Activated CD8-positive, alpha-beta memory T cell treated with anti-CD3 and anti-CD28 coated beads, Interleukin-2, amount 10 ng/mL, durations not matched to agents 7 days and 5 days (primary cell): ENCODE measurements around the gene LTBR. TPM values are rescaled to one million over a fixed set of nuclear protein-coding genes. Genes with fewer than 3 reads are reported as not detected.
A peak's percentile ranks its signal among the peaks of the same experiment; 100 is the strongest.

Experiments
- ATAC-seq: fragments of 150-1000 bp; cut with Tn5 transposase; one replicate; pipeline ENCODE4 v1.10.0; 2021; ENCODE audit warnings: moderate library complexity
- CTCF ChIA-PET: fragments of 350-600 bp; sonication (Branson Sonifier 250); formaldehyde crosslinking; loops from one replicate; lab custom pipeline; 2021; ENCODE audit warnings: antibody characterized with exemption; lab: Charles Lee
- DNase-seq: peaks from one replicate; pipeline ENCODE4 v3.0.0-alpha.2; 2020
- H3K27ac Mint-ChIP-seq: one replicate; pipeline ENCODE4 v1.8.0; 2021; ENCODE audit warnings: mild to moderate bottlenecking, mixed read lengths
- H3K27me3 Mint-ChIP-seq: one replicate; pipeline ENCODE4 v1.8.0; 2021; ENCODE audit warnings: mixed read lengths
- H3K36me3 Mint-ChIP-seq: one replicate; pipeline ENCODE4 v1.8.0; 2021; ENCODE audit warnings: mild to moderate bottlenecking, mixed read lengths
- H3K4me1 Mint-ChIP-seq: one replicate; pipeline ENCODE4 v1.8.0; 2021; ENCODE audit warnings: mixed read lengths
- H3K4me3 Mint-ChIP-seq: one replicate; pipeline ENCODE4 v1.8.0; 2021; ENCODE audit warnings: mild to moderate bottlenecking, moderate library complexity, mixed read lengths
- H3K9me3 Mint-ChIP-seq: one replicate; pipeline ENCODE4 v1.8.0; 2022; ENCODE audit warnings: low read depth, mixed read lengths
- total RNA-seq, 2 experiments: library from RNA; stranded (reverse); gene quantifications; one replicate each; pipeline ENCODE4 v1.2.3, GENCODE V29; 2021

LTBR gene
- total RNA-seq, 2 experiments from 2014 or later = 0.30 to 0.41 TPM

DNA sequence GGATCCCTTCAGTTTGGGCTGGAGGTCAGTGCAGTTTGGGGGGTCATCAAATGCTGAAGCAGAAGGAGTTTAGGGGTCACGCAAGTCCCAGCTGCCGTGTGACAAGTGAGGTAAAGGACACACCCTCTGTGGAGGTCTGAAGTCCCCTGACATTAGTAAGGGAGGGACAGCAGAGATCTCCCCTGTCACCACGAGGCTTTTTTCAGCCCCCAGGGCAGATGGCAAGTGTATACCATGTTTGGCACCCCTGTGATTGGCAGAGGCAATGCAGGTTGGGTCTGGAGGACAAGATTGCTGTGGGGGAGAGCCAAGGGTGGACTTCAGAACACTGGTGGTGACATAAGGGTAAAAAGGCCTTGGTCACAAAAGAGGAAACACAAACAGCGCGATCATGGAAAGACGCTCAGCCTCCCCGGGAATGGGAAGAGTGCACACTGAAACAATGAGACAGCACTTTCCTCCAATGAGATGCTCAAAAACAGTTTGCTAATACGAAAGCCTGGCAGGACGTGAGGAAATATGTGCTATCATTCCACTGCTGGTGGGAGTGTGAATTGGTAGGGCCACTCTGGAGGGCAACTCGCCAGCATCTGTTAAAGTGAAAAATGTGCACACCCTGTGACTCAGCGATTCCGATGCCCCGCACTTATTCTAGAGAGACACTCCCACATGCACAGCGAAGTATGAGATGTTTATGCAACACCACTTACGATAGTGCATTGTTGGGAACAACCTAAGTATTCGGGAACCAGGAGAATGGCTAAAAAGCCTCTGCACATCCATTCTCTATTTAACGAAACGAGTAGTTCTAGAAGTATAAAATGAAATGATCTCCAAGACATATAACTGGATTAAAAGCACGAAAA is 46.4 kb downstream of the LTBR start:
- H3K4me3 Mint-ChIP-seq = no peak overlapping the region
- H3K4me1 Mint-ChIP-seq = peaks cover 71% of the 10 kb centered on the region
- CTCF ChIA-PET = no interaction called here
- peak overlapping the region; percentile 61 for H3K27ac Mint-ChIP-seq
- peak; percentile 57 for DNase-seq
- no peak for ATAC-seq
- H3K9me3 Mint-ChIP-seq = no peaks in the 10 kb centered on the region
- H3K27me3 Mint-ChIP-seq = no peaks in the 10 kb centered on the region
- H3K36me3 Mint-ChIP-seq = no peaks in the 10 kb centered on the region

DNA sequence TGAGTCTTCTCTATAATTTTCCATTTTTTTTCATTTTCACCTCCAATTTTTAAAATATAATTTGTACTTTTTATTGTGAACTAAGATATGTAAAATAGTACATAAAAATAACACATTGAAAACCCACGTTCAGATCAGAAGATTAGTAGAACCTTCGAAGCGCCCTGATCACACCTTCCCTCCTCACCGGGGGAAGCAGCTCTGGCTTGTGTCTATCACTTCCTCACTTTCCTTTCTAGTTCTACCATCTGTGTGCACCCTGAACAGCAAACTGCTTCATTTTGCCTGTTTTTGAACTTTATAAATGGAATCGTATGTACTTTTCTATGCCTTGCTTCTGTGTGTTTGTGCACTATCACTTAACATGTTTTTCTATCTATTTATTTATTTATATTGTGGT is 49.0 kb downstream of the LTBR start:
- DNase-seq (no peak), ATAC-seq (no peak)
- peak overlapping the region; percentile 72 for H3K27ac Mint-ChIP-seq
- H3K4me3 Mint-ChIP-seq = no peak overlapping the region
- H3K9me3 Mint-ChIP-seq = no peaks in the 10 kb centered on the region
- no peaks in the 10 kb centered on the region for H3K27me3 Mint-ChIP-seq
- no peaks in the 10 kb centered on the region for H3K36me3 Mint-ChIP-seq
- CTCF ChIA-PET = interaction anchor here (0.8 to 6.7 kb wide), 6 partner anchors 9 to 107 kb away, joined by 3 to 43 read pairs (median 14); partner anchors contain the start of genes CD27 and TAPBPL
- peaks cover 49% of the 10 kb centered on the region for H3K4me1 Mint-ChIP-seq

DNA sequence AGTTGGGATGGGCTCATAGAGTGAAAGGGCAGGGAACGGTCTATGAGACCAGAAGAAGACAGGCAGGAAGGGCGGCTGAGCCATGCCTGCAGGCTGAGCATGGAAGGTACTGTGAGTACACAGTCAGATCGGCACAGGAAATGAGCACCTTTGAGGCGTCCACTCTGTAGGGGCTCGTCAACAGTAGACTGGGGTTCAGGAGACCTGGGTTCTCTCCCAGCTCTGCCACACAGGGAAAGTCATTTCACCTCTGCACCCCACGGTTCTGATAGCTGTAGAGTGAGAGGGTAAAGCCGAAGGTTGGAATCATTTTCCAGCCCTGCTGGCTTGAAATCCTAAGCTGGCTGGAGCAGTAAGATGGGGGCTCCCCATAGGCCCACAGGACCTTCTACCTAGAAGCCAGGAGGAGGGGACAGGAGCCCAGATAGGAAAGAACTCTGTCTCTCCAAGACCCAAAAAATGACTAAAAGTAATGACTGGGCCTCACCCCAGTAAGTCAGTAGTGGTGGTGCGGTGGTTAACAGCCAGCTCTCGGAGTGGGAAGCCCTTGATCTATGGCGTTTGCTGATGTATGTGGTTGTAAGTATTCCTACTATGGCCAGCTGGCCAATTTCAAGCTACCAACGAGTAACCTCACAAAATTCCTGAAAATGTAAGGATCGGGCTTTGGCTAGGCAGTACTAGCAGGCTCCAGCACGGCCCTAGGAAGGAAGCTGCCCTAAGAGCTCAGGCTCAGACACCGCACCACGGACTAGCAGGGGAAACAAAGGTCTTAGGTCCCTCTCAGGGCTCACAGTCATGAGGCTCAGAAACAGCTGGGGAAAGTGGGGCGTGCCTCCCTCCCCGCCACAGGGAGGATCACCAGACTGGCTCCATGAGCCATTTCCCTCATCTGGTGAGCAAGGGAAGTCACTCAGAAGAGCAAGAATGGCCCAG is 50.5 kb downstream of the LTBR start:
- Mint-ChIP-seq H3K27me3 (no peaks in the 10 kb centered on the region), H3K9me3 (no peaks in the 10 kb centered on the region), H3K27ac (peak overlapping the region; percentile 86), H3K4me3 (peak overlapping the region; percentile 58), H3K36me3 (no peaks in the 10 kb centered on the region), H3K4me1 (peaks cover 49% of the 10 kb centered on the region)
- DNase-seq (peak; percentile 68), ATAC-seq (peak; percentile 85)
- CTCF ChIA-PET = interaction anchor here (1.1 to 6.7 kb wide), 7 partner anchors 9 to 104 kb away, joined by 3 to 43 read pairs (median 13); partner anchors contain the start of genes CD27 and TAPBPL

DNA sequence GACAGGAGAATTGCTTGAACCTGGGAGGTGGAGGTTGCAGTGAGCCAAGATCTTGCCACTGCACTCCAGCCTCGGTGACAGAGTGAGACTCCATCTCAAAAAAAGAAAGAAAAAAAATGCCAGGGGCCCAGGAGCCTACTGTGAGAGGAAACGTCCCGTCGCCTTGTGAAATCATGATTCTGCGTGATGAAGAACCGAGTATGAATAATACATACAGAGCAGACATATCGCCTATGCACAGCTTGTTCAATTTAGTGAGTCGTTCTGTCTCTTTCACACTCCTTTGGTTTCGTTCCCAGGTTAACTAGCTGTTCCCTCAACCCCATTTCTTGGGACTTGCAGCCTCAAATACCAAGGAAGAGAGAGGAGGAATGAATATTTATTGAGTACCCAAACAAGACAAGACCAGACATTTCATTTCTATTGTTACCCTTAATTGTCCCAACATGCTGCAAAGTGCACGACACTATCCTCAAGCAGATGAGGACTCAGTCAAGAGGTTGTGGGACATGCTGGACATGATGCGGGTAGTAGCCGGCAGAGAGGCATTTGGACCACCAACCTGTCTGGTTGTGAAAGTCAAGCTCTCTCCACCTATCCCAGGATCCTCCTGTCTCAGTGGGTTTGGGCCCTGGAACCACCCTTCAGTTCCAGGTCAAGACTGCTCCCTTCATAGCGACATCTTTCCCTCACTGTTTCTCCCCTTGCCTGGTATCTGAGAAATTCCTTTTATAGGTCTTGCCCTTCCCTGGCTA is 52.2 kb downstream of the LTBR start:
- Mint-ChIP-seq H3K36me3 (no peaks in the 10 kb centered on the region), H3K4me1 (peaks cover 38% of the 10 kb centered on the region), H3K27me3 (no peaks in the 10 kb centered on the region), H3K9me3 (no peaks in the 10 kb centered on the region), H3K4me3 (no peak overlapping the region), H3K27ac (no peak overlapping the region)
- CTCF ChIA-PET = interaction anchor here (0.7 to 6.7 kb wide), 4 partner anchors 9 to 29 kb away, joined by 3 to 43 read pairs (median 4); partner anchors contain the start of gene CD27
- no peak for ATAC-seq
- DNase-seq = no peak

DNA sequence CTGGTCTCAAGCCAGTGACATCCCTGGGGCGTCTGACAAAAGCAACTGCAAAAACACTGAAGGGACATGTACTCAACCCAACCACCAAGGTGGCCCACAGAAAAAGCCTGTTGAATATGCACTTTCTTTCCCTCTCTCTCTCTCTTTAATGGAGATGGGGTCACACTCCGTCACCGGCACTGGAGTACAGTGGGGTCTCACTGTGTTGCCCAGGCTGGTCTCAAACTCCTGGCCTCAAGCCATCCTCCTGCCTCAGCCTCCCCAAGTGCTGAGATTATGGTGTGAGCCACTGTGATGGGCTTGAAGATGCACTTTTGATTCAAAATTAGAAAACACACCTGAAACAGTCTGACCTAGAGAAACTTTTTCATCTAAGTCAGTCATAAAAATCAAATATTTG is 53.6 kb downstream of the LTBR start:
- H3K9me3 Mint-ChIP-seq = no peaks in the 10 kb centered on the region
- H3K27ac Mint-ChIP-seq = no peak overlapping the region
- H3K4me3 Mint-ChIP-seq = no peak overlapping the region
- ATAC-seq (no peak), DNase-seq (no peak)
- CTCF ChIA-PET = interaction anchor here (1.3 to 6.7 kb wide), 4 partner anchors 8 to 103 kb away, joined by 3 to 43 read pairs (median 10); partner anchors contain the start of gene CD27
- H3K27me3 Mint-ChIP-seq = no peaks in the 10 kb centered on the region
- peaks cover 38% of the 10 kb centered on the region for H3K4me1 Mint-ChIP-seq
- peaks cover 1% of the 10 kb centered on the region for H3K36me3 Mint-ChIP-seq

DNA sequence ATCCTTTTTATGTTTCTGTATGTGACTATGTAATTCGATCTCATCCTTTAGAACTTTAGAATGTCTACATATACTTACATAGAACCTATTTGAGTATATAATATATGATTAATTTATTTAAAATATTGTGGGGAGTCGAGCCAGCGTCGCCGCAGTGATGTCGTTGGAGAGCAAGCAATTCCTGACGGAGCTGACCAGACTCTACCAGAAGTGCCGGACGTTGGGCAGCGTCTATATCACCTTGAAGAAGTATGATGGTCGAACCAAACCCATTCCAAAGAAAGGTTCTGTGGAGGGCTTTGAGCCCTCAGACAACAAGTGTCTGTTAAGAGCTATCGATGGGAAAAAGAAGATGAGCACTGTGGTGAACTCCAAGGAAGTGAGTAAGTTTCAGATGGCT is 54.4 kb downstream of the LTBR start:
- Mint-ChIP-seq H3K4me3 (no peak overlapping the region), H3K9me3 (no peaks in the 10 kb centered on the region), H3K27ac (no peak overlapping the region), H3K4me1 (peaks cover 40% of the 10 kb centered on the region), H3K36me3 (peaks cover 1% of the 10 kb centered on the region), H3K27me3 (no peaks in the 10 kb centered on the region)
- ATAC-seq (no peak), DNase-seq (no peak)
- CTCF ChIA-PET = interaction anchor here (1.3 to 2.7 kb wide), 6 partner anchors 12 to 104 kb away, joined by 3 to 15 read pairs (median 5); partner anchors contain the start of gene TAPBPL

DNA sequence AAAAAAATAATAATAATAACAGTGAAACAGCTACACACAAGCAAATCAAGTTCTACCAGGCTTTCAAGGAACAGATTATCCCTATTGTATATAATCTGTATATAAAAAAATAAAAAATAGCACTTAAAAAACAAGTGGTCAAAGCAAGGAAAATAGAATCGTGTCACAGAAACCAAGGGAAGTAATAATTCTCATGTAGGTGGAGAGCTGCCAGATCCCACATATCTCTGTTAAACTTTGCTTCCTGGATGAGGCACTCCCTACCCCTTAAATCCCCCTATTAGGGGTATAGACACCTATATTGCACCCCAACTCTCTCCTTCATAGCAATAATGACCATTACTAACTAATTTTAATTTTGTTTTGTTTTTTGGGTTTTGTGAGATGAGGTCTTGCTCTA is 56.4 kb downstream of the LTBR start:
- no peak overlapping the region for H3K27ac Mint-ChIP-seq
- H3K4me1 Mint-ChIP-seq = peaks cover 43% of the 10 kb centered on the region
- CTCF ChIA-PET = interaction anchor here (1.0 to 2.7 kb wide), 3 partner anchors 11 to 25 kb away, joined by 4 to 15 read pairs (median 9); no protein-coding TSS in a partner anchor
- ATAC-seq (no peak), DNase-seq (no peak)
- H3K9me3 Mint-ChIP-seq = no peaks in the 10 kb centered on the region
- H3K27me3 Mint-ChIP-seq = no peaks in the 10 kb centered on the region
- H3K36me3 Mint-ChIP-seq = peaks cover 5% of the 10 kb centered on the region
- H3K4me3 Mint-ChIP-seq = no peak overlapping the region

Other genes starting within 250 kb of the LTBR start
- 10 to 100 TPM in 1 of 2 experiments, 1 to 10 TPM in 1; 3.8 to 20.4 TPM for gene CD9, start 183.8 kb upstream of the LTBR start, total RNA-seq
- gene PLEKHG6, start 73.5 kb upstream of the LTBR start, total RNA-seq = not detected
- 10 to 100 TPM; 63.3 to 71.5 TPM for gene TNFRSF1A, start 42.1 kb upstream of the LTBR start, total RNA-seq
- gene SCNN1A, start 8.6 kb upstream of the LTBR start, total RNA-seq = under 1 TPM; 0.49 to 0.58 TPM
- gene CD27, start 60.8 kb downstream of the LTBR start, total RNA-seq = 10 to 100 TPM; 44.9 to 67.3 TPM
- 10 to 100 TPM; 49.1 to 53.0 TPM for gene TAPBPL, start 67.9 kb downstream of the LTBR start, total RNA-seq
- 10 to 100 TPM; 49.2 to 59.1 TPM for gene VAMP1, start 86.5 kb downstream of the LTBR start, total RNA-seq
- gene MRPL51, start 109.1 kb downstream of the LTBR start, total RNA-seq = 100 to 1,000 TPM; 191 to 271 TPM
- 100 to 1,000 TPM; 173 to 200 TPM for gene NCAPD2, start 109.9 kb downstream of the LTBR start, total RNA-seq
- gene GAPDH, start 150.4 kb downstream of the LTBR start, total RNA-seq = 1,000 to 10,000 TPM; 5,133 to 5,396 TPM
- gene IFFO1, start 171.9 kb downstream of the LTBR start, total RNA-seq = 10 to 100 TPM; 29.3 to 30.0 TPM
- 100 to 1,000 TPM in 1 of 2 experiments, 10 to 100 TPM in 1; 76.7 to 117 TPM for gene NOP2, start 184.1 kb downstream of the LTBR start, total RNA-seq
- gene CHD4, start 223.2 kb downstream of the LTBR start, total RNA-seq = 100 to 1,000 TPM; 288 to 320 TPM